ENCODE data around the gene ANKRA2. TPM values are rescaled to one million over a fixed set of nuclear protein-coding genes. Genes with fewer than 3 reads are reported as not detected.

The ANKRA2 gene, protein sequence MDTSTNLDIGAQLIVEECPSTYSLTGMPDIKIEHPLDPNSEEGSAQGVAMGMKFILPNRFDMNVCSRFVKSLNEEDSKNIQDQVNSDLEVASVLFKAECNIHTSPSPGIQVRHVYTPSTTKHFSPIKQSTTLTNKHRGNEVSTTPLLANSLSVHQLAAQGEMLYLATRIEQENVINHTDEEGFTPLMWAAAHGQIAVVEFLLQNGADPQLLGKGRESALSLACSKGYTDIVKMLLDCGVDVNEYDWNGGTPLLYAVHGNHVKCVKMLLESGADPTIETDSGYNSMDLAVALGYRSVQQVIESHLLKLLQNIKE
- total RNA-seq (2014; rRNA removed), result 15.5 and 16.4 TPM in 2 replicates
- 6.8 TPM for polyA plus RNA-seq (2012)

DNA sequence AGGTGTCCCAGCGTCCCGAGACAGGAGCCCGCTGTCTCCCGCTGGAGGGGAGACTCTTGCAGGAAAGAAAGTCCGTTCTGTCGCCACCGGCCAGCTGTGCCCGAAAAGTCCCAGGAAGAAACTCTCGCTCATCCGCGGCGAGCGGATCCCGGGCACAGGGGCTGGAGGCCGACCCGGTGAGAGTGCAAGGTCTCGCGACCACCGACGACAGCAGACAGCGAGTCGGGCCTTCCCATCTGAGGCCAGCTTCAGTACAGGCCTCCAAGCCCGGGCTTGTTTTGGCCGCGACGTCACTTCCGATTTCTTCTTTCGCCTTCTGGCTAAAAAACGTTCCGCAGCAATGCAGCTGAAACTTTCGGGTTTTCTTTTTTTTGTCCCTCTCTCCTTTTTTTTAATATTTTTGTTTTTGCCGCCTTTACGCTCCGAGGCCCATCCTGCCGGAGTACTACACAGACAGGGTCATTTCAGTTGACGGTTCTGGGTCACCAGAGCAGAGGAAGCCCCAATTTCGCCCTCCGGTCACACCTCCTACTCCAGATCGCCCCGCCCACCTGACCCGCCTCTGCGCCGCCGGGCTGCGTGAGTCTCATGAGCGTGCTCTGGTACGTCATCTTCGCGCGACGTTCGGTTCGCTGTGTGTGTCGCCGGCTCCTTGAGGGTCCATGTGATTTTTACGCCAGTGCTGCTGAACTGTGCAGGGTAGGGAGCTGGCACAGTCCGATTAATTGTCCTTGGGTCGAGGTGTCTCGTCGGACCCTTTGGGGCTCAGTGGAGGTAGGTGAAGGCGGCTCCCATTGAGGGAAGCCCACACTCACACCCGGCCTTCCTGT, at the start of gene ANKRA2, which contains the start of gene UTP15:
Gene ANKRA2 (minus strand): TSS at position 501 of the 830 bp plus-strand sequence. CDS start 2,758 bp downstream, outside the sequence.
Gene UTP15 (plus strand): TSS at position 605 of the 830 bp plus-strand sequence. CDS start 1,602 bp downstream, outside the sequence.
- peak; percentile 98 for DNase-seq (ENCODE audit: low read depth)

DNA sequence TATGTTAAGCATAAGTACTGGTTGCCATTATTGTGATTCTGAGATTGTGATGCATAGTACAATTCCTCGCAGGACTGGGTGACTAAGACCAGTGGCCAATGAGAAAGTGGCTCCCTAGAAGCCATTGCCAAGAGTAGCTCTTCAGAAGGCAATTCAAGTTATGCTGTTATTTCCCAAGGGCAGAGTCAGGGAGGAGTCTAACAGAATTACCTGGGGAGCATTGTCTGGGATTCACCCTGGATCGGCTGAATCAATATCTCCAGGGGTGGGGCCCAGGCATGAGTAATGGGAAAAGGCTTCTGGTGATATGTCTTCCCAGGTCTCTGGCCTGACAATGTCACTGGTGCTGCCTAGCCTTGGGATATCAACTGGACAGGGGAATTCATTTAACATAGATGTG, 49.6 kb upstream of the ANKRA2 start:
- DNase-seq (ENCODE audit: low read depth), result no peak

DNA sequence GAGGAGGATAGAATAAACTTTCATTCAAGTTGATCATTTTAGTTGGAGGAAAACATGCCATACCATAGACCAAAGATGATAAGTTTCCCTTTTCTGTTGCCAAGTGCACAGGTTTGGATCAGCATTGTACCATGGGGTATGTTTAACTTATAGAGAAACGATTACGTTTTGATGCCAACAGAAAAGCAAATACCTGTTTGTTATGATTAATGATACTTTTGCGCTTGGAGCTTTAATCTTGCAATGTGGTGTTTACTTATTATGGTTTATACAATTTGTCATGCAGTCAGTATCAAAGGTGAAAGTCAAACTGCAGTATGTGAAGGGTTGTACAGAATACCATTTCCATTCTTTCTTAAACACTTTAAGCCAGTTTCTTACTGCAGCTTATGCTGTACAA, 47.4 kb upstream of the ANKRA2 start:
- DNase-seq (ENCODE audit: low read depth), result no peak

DNA sequence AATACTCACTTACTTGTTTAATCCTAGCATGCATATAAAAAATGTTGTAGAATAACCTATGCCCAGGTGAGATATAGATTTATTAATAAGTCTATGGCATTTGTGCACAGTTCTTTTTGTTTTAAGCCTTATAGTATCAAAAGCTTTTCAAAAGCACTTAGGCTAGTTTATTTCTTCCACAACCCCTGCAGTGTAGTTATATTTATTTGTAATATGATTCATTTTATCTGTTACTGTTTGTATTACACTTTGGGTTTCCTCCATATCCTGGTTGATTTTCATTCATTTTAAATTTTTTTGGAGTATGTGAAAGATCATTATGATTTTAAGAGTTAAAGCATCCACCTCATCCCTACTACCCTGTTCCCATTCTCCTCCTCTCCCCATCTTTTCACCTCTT, 41.8 kb upstream of the ANKRA2 start:
- no peak for DNase-seq (ENCODE audit: low read depth)

DNA sequence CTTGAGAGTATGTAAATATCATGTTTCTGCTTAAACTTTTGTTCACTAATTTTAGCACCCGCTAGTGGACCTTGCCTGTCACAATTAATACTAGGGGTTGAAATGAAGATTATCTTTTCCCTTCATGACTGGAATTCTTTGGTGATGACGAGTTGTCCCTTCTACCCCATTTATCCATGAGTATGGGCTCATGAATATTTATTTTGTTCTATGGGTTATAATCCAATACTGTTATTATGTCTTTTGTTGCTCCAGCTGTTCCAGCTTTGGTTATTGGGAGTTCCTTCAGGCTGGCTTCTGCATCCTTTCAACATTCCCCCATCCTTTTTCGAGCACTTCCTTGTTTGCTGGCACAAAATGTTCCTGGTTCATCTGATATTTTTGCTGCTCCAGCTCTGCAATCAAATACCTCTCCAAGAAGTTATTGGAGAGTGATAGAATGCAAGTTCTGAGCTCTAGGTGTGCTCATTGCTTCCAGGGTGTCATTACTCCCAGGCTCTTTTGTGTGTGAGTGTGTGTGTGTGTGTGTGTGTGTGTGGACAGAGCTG, 40.8 kb upstream of the ANKRA2 start:
- DNase-seq (ENCODE audit: low read depth), result peak; percentile 95

DNA sequence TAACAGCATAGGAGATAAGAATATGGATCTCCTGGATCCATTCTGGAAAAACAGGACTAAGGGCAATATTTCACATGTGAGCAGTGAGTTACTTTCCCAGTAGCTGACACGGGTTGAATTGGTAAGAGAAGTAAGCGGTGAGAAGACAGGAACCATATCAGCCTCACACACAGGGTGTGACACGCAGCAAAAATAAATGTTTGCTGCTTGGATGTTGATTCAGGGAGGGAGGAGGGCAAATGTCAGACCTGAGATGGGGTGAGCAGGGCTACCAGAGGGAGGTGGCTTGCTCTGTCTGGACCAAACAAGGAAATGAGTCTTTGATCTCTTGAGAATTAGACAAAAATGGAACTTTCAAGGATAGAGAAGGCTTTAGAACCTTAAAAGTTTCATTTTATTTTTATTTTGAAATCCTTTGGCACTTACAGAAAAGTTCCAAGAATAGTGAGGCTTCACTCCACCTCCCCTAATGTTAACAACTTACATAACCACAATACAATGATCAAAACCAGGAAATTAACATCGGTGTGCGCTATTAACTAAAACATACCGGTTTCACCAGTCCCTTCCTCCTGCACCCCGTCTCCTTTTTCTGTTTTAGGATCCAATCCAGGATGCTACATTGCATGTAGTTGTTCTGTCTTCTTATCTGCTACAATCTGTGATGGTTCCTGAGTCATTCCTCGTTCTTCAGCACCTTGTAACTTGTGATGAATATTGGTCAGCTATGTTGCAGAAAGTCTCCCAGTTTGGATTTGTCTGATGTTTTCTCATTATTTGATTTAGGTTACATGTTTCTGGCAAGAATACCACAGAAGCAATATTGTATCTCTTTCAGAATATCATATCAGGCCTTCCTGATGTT, 40.0 kb upstream of the ANKRA2 start:
- DNase-seq (ENCODE audit: low read depth), result peak; percentile 57

DNA sequence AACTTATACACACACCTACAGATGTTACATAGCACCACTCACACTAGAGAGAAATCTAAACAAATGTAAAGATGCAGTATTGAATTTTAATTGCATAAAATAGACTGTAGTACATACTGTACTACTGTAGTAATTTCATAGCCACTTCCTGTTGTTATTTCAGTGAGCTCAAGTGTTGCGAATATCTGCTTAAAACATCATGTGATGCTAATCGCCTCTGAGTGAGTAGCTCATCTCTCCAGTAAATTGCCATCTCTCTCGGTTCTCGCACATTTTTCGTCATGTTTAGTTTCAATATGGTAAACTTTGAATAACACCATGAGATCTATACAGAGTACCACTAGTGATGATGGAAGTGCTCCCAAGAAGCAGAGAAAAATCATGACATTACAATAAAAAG, 38.6 kb upstream of the ANKRA2 start:
- peak; percentile 71 for DNase-seq (ENCODE audit: low read depth)

DNA sequence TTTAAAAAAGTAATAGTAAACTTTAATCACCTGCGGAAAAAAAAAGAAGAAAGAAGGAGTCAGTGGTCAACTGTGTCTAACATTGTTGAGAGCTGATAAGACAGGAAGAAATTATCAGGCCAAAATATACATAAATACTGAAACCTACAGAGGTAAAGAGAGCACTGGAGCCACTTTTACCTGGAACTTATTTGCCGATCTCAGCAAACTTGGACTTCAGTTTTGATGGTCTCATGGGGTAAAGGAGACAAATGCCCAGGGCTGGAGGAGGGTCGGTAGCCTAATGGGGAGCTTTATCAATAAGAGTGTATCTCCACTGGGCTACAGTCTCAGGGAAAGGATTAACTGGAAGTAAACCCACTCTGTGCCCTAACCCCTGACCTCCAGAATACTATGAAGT, 33.9 kb upstream of the ANKRA2 start:
- no peak for DNase-seq (ENCODE audit: low read depth)

DNA sequence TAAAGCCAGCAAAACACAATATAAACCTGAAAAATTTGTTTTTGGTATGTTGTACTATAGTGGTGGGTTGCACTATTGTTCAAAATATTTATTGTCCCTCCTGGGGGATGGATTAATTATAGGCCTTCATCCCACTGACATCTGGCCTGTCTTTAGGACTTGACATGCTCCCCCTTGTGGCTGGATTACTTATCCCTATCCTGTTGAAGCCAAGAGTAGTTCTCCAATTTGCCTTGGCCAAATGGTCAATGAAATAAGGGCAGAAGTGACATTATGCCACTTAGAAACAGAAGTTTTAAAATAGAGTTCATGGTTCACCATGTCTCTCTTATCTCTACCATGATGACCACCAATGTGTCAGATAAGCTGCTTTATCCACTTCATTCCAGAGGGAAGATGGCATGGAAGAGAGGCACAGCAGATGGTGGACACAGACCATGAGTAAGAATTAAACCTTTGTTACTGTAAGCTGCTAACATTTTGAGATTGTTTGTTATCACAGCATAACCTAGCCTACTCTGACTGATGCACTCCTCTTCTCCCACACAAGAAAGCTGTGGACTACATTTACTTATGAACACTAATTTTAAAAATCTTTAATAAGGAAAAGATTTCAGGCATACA, 31.4 kb upstream of the ANKRA2 start:
- peak; percentile 50 for DNase-seq (ENCODE audit: low read depth)

DNA sequence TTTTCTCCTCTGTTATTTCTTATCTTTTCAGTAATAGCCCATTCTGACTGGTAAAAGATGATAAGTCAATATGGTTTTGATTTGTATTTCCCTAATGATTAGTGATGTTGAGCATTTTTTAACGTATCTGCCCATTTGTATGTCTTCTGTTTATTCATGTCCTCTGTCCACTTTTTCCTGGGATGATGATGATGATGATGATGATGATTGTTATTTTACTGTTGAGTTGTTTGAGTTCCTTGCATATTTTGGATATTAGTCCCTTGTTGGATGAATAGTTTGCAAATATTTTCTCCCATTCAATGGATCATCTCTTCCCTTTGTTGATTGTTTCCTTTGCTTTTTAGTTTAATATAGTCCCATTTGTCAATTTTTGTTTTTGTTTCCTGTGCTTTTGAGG, 27.1 kb upstream of the ANKRA2 start:
- no peak for DNase-seq (ENCODE audit: low read depth)

DNA sequence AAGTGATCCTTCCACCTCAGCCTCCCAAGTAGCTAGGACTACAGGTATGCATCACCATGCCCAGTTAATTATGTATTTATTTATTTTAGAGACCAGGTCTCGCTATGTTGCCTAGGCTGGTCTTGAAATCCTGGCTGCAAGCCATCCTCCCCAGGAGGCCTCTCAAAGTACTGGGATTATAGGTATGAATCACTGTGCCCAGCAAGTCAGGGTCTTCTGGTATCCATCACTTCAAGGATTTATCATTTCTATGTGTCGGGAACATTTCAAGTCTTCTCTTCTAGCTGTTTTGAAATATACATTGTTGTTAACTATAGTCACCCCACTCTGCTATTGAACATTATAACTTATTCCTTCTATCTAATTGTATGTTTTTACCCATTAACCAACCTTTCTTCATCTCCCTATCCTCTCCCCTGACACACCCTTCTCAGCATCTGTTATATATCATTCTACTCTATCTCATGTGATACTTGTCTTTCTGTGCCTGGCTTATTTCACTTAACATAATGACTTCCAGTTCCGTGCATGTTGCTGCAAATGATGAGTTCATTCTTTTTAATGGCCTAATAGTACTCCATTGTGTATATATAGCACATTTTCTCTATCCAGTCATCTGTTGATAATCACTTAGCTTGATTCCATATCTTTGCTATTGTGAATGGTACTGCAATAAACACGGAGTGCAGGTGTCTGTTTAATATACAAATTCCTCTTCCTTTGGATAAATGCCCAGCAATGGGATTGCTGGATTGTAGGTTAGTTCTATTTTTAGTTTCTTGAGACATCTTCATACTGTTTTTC, 26.5 kb upstream of the ANKRA2 start:
- peak; percentile 64 for DNase-seq (ENCODE audit: low read depth)

DNA sequence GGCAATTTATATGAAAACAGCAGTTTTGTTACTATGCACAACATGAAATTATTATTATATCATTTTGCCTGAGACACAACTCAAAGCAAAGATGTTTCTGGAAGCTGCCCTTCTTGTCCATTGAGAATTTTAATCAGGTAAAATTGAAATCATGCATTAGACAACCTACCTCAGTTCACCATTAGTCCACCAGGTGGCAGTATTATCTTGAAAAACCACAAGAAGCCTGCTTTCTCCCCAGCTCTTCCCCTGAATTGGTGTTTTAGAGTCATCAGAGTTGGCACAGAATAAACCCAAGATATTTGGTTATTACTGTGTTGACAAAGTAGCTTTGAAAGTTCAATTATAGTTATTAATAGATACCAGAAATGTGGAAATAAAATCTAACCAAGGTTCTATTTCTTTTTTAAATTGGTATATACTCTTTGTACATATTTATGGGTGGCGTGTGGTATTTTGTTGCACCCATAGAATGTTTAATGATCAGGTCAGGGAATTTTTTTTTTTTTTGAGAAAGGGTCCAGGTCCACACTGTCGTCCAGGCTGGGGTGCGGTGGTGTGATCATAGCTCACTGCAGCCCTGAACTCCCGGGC, 25.8 kb upstream of the ANKRA2 start:
- peak; percentile 88 for DNase-seq (ENCODE audit: low read depth)

DNA sequence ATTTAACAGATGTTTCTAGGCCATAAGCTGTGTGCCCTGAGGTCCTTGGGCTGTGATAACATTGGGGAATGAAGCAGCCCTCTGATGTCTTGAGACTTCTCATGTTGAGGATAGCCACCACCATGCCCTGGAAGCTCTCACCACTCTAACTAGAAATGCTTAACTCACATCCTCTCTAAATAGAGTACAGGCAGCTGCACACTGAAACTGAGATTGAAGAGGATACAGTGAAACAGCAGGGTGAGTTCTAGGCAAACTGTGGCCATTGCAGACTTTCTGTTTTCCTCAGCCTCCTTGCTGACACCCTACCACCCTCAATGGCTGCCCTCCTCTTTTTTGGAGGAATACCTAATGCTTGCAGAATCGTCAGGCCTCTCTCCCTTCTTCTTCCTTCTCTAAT, 22.5 kb upstream of the ANKRA2 start:
- DNase-seq (ENCODE audit: low read depth), result no peak

DNA sequence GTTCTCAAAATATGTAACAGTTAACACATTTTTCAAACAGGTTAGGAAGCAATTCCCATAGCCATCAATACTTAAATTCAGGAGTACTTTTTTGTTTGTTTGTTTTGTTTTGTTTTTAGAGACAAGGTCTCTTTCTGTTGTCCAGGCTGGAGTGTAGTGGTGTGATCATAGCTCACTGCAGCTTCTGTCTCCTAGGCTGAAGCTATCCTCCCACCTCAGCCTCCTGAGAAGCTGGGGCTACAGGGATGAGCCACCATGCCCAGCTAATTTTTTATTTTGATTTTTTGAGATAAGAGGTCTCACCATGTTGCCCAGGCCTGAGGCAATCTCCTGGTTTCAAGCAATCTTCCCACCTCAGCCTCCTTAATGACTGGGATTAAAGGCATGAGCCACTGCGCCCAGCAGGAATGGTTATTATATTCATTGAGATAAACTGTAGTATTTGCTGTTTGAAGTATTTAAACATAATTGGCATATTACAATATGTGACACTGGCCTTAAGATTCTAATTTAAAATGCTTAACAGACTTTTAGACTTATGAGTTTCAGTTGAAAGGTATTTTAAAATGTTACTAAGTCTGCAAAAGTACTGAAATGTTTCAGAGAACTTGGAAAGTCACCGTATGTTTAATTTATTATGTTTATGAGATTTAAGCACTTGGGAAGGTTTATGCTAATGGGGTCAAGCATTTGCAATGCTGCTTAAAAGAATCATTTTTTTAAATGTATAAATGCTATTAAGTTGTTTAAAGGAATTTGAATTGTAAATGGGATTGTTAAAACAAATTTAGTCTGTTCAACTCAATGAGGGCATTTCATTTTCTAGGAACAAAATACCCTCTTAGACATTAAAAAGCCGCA, 17.1 kb upstream of the ANKRA2 start:
- DNase-seq (ENCODE audit: low read depth), result no peak

DNA sequence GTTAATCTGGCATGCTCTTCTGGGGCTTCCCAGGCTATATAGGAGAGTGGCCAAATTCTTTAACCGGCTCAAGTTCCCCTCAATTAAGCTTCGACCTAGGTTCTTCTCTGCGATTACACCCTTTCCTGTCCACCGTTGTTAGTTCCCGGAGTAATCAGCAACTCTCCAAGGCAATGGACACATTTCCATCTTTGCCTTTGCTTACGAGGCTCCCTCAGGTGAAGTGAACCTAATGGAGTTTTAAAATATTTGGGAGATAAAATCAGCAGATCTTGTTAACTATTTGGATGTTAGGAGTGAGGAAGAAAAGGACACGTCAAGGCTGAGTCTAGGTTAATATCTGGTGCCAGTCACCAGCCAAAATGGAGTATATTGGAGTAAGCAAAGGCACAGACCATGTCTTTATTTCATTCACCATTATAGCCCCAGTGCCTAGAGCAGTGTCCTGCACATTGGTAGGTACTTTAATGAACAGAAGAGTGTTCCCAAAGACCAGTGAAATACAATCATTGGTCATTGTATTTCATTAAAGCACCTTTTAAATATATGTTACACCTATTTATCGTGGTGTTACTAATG, 619 bp upstream of the ANKRA2 start:
- no peak for DNase-seq (ENCODE audit: low read depth)

DNA sequence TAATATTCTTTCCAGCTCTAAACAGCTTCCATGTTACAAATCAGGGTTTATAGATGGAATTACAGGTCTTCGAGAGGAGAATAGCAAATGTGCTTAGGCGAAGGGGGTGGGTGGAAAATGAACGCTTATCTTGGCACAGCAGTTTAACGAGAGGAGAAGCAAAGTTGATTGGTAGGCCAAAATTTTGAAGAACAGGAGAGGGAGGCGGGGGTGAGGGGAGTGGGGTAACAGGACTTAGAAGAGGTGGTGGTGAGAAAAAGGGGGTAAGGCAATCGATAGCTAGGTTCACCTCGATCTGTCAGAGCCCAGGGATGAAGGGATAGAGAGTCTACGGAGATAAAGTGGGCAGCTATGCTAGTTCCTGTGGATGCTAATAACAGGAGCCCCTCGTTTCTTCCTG, 764 bp downstream of the ANKRA2 start:
- DNase-seq (ENCODE audit: low read depth), result no peak

DNA sequence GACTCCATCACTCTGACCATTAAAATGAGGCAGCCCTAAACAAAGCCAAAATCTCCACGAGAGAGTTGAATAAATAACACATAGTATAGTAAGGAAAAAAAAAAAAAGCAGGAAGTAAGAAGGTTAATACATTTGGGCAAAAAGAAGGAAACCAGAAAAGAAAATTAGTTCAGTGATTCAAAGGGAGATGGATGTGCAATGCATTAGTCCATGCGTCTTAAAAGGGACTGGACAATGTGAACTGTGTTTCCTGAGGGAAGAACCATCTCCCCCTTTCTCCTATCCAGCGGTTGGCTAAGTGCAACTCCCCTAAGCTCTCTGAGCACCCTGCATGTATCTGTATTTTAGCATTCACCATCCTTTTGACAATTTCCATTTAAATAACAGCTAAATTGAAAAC, 1.4 kb downstream of the ANKRA2 start:
- DNase-seq (ENCODE audit: low read depth), result no peak

DNA sequence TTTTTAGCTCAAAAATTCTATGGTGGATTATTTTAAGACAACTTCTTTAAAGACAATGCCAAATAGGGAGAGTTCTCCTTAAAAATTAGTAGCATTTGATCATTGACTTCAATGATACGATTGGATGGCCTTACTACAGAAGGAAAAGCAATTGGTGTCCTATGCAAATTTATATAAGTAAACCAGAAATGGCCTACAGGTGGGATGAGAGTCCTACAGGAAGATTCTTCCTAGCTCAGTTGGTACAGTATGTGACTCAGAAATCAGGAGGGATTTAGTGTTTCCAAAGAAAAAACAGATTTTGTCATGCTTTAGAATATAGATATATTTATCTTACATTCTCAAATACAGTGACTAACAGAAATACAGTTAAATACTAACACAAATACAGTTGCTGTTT, 6.5 kb downstream of the ANKRA2 start:
- peak; percentile 22 for DNase-seq (ENCODE audit: low read depth)
